Measurements from ENCODE around the gene DAZAP1.
"Not testable (repeated sequence)": the region's sequence is repeated elsewhere in the genome, so short reads cannot be mapped to it uniquely, and the experiment has no call there.

The DAZAP1 gene

GRCh38 chr19:1474011-1474764 is 66.8 kb downstream of the DAZAP1 start:
- TF ChIP-seq, protein P1, sequence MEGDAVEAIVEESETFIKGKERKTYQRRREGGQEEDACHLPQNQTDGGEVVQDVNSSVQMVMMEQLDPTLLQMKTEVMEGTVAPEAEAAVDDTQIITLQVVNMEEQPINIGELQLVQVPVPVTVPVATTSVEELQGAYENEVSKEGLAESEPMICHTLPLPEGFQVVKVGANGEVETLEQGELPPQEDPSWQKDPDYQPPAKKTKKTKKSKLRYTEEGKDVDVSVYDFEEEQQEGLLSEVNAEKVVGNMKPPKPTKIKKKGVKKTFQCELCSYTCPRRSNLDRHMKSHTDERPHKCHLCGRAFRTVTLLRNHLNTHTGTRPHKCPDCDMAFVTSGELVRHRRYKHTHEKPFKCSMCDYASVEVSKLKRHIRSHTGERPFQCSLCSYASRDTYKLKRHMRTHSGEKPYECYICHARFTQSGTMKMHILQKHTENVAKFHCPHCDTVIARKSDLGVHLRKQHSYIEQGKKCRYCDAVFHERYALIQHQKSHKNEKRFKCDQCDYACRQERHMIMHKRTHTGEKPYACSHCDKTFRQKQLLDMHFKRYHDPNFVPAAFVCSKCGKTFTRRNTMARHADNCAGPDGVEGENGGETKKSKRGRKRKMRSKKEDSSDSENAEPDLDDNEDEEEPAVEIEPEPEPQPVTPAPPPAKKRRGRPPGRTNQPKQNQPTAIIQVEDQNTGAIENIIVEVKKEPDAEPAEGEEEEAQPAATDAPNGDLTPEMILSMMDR (IDR thresholded peaks at IDR 0.05; ENCODE audit: low read depth, low read length, missing control alignments), result no peak
- no peak overlapping the region for H3K4me3 ChIP-seq (ENCODE audit: low read depth, low read length)
- no peak for DNase-seq (ENCODE audit: low read depth)
- in situ Hi-C loops (cut with HindIII; ENCODE audit: low sequenced_read_pairs), result no loop called here

DNA sequence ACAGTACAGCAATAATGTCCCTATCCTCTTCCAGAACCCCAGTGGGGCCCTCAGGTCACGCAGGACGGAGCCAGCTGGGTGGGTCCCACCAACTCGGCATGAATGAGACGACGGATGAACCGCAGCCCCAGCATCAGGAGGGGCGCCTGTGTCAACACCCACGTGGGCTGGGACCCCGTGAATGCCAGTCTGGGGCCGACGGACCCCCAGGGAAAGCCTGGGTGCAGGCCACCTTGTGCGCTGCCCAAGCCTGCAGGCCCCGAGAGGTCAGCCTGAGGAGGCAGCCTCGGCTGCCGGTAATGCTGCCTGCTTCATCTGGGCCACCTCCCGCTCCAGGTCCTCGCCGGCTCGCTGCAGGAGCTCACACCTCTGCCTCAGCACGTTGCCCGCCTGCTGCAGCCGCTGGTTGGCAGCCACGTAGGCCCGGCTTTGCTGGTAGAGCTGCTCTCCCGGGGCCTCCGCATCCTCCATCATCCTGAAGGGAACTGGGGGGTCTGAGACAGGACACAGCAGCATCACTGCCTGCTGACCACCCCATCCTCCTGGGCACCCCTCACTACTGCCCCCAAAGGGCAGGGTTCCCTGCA is 67.5 kb downstream of the DAZAP1 start:
- in situ Hi-C loops (cut with HindIII; ENCODE audit: low sequenced_read_pairs), result no loop called here
- TF ChIP-seq, protein P1 (IDR thresholded peaks at IDR 0.05; ENCODE audit: low read depth, low read length, missing control alignments), result no peak
- no peak overlapping the region for H3K4me3 ChIP-seq (ENCODE audit: low read depth, low read length)
- DNase-seq (ENCODE audit: low read depth), result no peak

DNA sequence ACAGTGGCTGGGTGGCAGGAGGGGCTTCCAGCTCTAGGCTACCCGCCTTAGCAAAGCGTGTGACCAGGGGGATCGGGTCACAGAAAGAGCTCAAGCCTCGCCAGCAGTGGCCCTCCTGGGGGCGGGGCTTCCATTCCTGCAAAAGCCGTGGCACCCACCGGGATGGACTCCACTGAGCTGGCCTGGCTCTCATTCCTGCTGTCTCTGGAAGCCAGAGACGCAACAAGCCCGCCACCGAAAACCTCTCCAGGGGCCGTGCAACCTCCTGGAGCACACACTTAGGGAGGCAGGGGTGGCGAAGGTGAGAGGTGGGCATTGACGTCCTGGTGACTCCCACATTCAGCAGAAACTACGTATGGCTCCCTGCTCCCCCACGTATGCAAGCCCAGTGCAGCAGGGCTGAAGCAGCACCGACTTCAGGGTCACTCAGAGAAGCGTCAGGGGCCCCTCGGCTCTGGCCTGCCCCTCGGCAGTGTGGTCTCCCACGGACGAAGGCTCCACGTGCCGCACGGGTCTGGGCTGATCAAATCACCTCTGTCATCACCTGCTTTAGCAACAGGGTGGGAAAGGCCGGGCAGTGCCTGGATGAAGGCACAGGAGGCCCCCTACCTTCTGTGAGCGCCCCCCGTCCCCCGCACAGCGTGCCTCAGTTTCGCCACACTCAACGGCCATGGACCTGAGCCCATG is 68.5 kb downstream of the DAZAP1 start:
- in situ Hi-C loops (cut with HindIII; ENCODE audit: low sequenced_read_pairs), result no loop called here

GRCh38 chr19:1477056-1477455 is 69.7 kb downstream of the DAZAP1 start:
- H3K4me3 ChIP-seq (ENCODE audit: low read depth, low read length); DNase-seq (ENCODE audit: low read depth); in situ Hi-C loops (cut with HindIII; ENCODE audit: low sequenced_read_pairs): not testable (repeated sequence)

More for the DNA sequence above, 68.5 kb downstream of the DAZAP1 start:
- no peak for DNase-seq (ENCODE audit: low read depth)
- H3K4me3 ChIP-seq (ENCODE audit: low read depth, low read length), result no peak overlapping the region
- TF ChIP-seq, protein P1 (IDR thresholded peaks at IDR 0.05; ENCODE audit: low read depth, low read length, missing control alignments), result no peak

- H3K4me3 ChIP-seq (ENCODE audit: low read depth, low read length), result peak within 1 kb of the TSS; percentile 82
- peak; percentile 79 for DNase-seq (ENCODE audit: low read depth)
- TF ChIP-seq, protein P1 (IDR thresholded peaks at IDR 0.05; ENCODE audit: low read depth, low read length, missing control alignments), result no peak
- in situ Hi-C loops (cut with HindIII; ENCODE audit: low sequenced_read_pairs), result no loop called here
Measured at GRCh38 chr19:1478934-1479707, 71.7 kb downstream of the DAZAP1 start, which contains the start of gene C19orf25. TSS of gene C19orf25 (minus strand) at chr19:1479215. CDS start at chr19:1478903, 312 bp downstream.

DNA sequence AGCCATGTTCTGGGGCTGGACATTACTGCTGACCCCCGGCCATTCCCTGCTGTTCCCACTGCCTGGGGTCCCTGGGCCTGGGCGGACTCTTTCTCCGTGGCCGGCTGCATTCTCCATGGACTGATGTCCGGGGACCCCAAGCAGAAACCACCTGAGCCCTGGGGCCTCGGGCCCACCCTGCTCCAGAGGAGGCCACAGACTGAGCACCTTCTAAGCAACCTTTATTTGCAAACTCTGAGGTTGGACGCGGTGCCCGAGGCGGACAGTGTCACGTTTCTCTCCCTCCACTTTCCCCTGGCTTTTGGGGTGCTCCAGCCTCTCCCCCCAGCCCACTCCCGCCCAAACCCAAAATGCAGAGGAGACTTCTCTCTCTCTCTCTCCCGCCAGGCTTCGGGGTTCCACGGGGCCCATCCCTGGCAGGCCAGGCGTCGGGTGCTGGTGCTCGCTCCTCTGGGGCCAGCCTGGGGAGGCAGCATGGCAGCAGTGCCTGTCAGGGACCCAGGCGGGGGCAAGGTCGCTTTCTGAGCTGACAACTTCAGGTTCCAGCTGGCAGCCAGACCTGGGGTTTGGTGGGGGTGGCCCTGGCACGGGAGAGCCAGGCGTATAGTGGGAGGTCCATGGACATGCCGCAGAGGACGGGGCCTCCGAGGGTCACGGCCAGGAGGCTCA is 74.0 kb downstream of the DAZAP1 start:
- in situ Hi-C loops (cut with HindIII; ENCODE audit: low sequenced_read_pairs), result no loop called here
- H3K4me3 ChIP-seq (ENCODE audit: low read depth, low read length), result no peak overlapping the region
- DNase-seq (ENCODE audit: low read depth), result no peak
- TF ChIP-seq, protein P1 (IDR thresholded peaks at IDR 0.05; ENCODE audit: low read depth, low read length, missing control alignments), result no peak
